Skeletal muscle satellite cell (primary cell): Measurements from ENCODE around the gene XRCC1. TPM values are rescaled to one million over a fixed set of nuclear protein-coding genes. Genes with fewer than 3 reads are reported as not detected.

ENCODE experiments used
- H3K27me3 ChIP-seq: 2 replicates; pipeline ENCODE4 v1.7.0; 2013; ENCODE audit warnings: low read length; ENCODE audit not compliant: control insufficient read depth, insufficient read depth
- H3K36me3 ChIP-seq: 2 replicates; pipeline ENCODE4 v1.7.0; 2013; ENCODE audit warnings: mild to moderate bottlenecking, control low read depth, low read length; ENCODE audit not compliant: insufficient read depth
- H3K4me1 ChIP-seq: 2 replicates; pipeline ENCODE4 v1.7.0; 2013; ENCODE audit warnings: low read length; ENCODE audit not compliant: control insufficient read depth, insufficient read depth
- H3K4me2 ChIP-seq: 2 replicates; pipeline ENCODE4 v1.7.0; 2013; ENCODE audit warnings: mild to moderate bottlenecking, low read length
- H3K4me3 ChIP-seq: 2 replicates; pipeline ENCODE4 v1.7.0; 2013; ENCODE audit warnings: low read length
- H3K9ac ChIP-seq: 2 replicates; pipeline ENCODE4 v1.7.0; 2013; ENCODE audit warnings: mild to moderate bottlenecking, low read depth, low read length, moderate library complexity
- H3K9me3 ChIP-seq: replicated peaks from 2 replicates; pipeline ENCODE4 v1.7.0; 2013; ENCODE audit warnings: mild to moderate bottlenecking, control low read depth, low read length
- total RNA-seq: library from RNA; depleted of rRNA; stranded (reverse); fragments of >200 nt; gene quantifications from 2 replicates; pipeline ENCODE4 v1.2.3, GENCODE V29; 2012; rRNA removed

XRCC1 gene, protein sequence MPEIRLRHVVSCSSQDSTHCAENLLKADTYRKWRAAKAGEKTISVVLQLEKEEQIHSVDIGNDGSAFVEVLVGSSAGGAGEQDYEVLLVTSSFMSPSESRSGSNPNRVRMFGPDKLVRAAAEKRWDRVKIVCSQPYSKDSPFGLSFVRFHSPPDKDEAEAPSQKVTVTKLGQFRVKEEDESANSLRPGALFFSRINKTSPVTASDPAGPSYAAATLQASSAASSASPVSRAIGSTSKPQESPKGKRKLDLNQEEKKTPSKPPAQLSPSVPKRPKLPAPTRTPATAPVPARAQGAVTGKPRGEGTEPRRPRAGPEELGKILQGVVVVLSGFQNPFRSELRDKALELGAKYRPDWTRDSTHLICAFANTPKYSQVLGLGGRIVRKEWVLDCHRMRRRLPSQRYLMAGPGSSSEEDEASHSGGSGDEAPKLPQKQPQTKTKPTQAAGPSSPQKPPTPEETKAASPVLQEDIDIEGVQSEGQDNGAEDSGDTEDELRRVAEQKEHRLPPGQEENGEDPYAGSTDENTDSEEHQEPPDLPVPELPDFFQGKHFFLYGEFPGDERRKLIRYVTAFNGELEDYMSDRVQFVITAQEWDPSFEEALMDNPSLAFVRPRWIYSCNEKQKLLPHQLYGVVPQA
- total RNA-seq: 14.6 and 17.5 TPM in 2 replicates

DNA sequence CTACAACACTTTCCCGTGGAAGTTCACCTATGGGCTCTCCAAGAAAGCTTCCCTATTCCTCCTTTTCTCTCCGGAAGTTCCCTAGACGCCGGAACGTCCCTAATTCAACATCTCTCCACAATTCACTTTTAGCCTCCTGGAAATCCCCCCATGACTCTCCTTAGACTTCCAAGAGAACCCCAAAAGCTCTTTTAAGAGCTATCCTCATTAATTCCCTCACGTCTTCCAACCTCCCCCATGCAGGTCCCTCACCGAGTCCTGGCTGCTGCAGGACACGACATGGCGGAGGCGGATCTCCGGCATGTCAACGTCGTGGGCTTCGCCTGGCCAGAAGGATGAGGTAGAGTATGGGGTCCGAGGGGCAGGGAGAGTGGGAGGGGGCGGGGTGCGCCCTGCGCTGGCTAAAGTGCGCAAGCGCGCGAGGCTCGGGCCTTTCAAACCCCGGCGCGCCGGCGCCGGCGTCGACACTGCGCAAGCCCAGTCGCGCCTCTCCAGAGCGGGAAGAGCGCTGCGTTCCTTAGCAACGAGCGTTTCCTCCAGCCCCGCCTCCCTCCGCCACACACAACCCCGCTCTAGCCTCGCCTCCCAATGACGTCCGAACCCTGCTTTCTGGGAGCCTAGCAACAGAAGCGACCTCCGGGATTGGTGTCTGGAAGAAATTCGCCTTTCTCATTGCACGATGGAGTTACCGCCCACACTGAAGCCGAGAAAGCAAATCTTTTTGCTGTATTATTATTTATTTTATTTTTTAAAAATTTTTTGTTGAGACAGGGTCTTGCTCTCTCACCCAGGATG lies at the start of gene XRCC1, which contains the start of gene PINLYP:
XRCC1 (minus strand) TSS at position 372 of the 795 bp plus-strand sequence; CDS start at position 303, 69 bp downstream.
PINLYP (plus strand) TSS at position 646 of the 795 bp plus-strand sequence. CDS start 1,391 bp downstream, outside the sequence.
- peaks cover 5% of the 10 kb centered on the region for H3K36me3 ChIP-seq
- H3K4me3 ChIP-seq: peak within 1 kb of the TSS; percentile 92
- peak within 1 kb of the TSS; percentile 89 for H3K4me2 ChIP-seq
- H3K4me1 ChIP-seq: peaks cover 5% of the 10 kb centered on the region
- peak within 1 kb of the TSS; percentile 96 for H3K9ac ChIP-seq
- peaks cover 7% of the 10 kb centered on the region for H3K27me3 ChIP-seq
- no peaks in the 10 kb centered on the region for H3K9me3 ChIP-seq

DNA sequence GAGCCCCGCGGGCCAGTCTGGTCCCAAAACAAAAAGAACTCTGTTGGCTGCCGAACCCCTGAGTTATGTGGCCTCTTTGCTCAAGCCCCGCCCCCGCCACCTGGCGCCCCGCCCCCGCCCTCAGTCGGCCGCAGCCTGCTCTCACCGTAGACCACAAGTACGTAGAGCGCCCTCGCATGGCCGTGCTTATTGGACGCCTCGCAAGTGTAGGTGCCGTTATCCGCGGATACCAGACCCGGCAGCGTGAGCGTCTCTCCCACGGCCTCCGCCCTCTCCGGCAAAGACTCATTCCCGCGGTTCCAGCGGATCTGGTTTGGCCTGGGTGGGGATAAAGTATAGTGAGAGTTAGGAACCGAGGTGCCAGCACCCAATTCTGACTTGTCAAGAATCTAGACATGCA lies 49.6 kb upstream of the XRCC1 start:
- H3K9ac ChIP-seq: no peak overlapping the region
- H3K9me3 ChIP-seq: no peaks in the 10 kb centered on the region
- no peaks in the 10 kb centered on the region for H3K36me3 ChIP-seq
- H3K4me1 ChIP-seq: peaks cover 6% of the 10 kb centered on the region
- H3K4me2 ChIP-seq: no peak overlapping the region
- peaks cover 7% of the 10 kb centered on the region for H3K27me3 ChIP-seq
- no peak overlapping the region for H3K4me3 ChIP-seq

DNA sequence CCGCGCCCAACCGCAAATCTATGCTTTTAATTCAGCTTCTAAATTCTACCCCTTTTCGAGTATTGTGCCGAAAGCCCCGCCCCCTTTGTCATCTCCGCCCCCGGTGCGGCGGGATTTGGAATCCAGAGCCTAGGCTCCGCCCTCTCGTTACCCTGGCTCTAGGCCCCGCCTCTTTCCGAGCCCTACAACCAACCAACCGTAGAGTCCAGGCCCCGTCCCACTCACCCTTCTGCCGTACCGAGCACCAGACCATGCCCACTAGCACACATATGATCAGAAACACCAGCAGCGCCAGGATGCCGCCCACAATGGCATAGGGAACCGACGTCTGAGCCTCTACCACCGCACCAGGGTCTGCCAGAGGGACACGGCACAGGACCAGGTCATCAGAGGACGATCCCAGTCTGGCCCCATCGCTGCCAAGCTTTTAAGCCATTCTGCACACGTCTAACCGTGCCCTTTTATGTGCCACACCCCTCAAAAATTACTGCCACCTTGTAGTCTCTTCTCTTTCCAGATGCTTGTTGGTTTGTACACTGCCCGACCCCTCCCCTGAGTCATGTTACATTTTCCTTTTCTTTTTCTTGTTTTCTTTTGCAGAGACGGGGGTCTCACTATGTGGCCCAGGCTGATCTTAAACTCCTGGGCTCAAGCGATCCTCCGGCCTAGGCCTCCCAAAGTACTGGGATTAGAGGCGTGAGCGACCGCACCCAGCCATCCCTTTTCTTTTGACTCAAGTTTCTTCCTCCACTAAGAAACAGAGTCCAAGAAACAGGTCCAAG lies 48.8 kb upstream of the XRCC1 start:
- Histone ChIP-seq H3K36me3 (no peaks in the 10 kb centered on the region), H3K9ac (no peak overlapping the region), H3K27me3 (peaks cover 7% of the 10 kb centered on the region), H3K4me3 (no peak overlapping the region), H3K4me1 (peaks cover 9% of the 10 kb centered on the region), H3K4me2 (no peak overlapping the region), H3K9me3 (no peaks in the 10 kb centered on the region)

DNA sequence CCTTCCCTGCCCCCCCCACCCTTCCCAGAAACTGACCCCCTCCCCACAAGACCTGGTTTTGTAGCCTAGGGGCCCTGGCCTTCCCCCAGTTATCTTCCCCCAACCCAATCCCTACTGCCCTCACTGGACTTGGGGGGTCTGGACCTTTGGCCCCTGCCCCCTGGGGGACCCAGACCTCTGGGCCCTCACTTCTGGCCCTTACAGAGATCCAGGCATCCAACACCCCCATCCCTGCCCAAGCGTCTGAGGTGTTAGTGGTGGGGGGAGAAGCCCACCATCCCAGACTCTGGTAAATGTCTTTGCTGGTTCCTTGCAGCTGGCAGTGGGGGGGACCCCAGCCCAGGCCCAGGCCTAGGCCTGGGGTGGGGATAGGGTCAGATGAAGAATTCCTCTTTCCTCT lies 47.6 kb upstream of the XRCC1 start:
- no peak overlapping the region for H3K4me3 ChIP-seq
- peaks cover 7% of the 10 kb centered on the region for H3K27me3 ChIP-seq
- H3K9me3 ChIP-seq: no peaks in the 10 kb centered on the region
- H3K4me2 ChIP-seq: no peak overlapping the region
- H3K36me3 ChIP-seq: no peaks in the 10 kb centered on the region
- peaks cover 12% of the 10 kb centered on the region for H3K4me1 ChIP-seq
- no peak overlapping the region for H3K9ac ChIP-seq

DNA sequence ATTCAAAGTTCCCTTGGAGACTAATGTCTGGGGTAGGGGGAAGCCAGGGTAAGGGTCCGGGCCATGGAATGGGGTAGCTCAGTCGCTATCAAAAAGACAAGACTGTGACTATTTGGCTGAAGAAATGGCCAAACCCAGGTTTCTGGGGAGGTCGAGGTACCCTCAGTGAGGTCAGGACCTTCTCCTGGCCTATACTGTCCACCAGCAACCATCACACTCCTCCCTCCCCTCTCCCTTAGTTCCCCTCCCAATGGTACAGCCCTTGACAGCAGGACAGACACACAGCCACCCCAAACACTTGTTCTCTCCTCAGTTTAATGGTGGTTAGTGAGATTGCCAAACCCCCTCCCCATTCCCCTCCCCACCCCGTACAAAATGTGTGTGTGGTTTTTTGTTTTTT lies 46.7 kb upstream of the XRCC1 start:
- no peaks in the 10 kb centered on the region for H3K27me3 ChIP-seq
- H3K9ac ChIP-seq: no peak overlapping the region
- H3K4me2 ChIP-seq: no peak overlapping the region
- H3K4me3 ChIP-seq: no peak overlapping the region
- no peaks in the 10 kb centered on the region for H3K36me3 ChIP-seq
- peaks cover 12% of the 10 kb centered on the region for H3K4me1 ChIP-seq
- H3K9me3 ChIP-seq: no peaks in the 10 kb centered on the region

DNA sequence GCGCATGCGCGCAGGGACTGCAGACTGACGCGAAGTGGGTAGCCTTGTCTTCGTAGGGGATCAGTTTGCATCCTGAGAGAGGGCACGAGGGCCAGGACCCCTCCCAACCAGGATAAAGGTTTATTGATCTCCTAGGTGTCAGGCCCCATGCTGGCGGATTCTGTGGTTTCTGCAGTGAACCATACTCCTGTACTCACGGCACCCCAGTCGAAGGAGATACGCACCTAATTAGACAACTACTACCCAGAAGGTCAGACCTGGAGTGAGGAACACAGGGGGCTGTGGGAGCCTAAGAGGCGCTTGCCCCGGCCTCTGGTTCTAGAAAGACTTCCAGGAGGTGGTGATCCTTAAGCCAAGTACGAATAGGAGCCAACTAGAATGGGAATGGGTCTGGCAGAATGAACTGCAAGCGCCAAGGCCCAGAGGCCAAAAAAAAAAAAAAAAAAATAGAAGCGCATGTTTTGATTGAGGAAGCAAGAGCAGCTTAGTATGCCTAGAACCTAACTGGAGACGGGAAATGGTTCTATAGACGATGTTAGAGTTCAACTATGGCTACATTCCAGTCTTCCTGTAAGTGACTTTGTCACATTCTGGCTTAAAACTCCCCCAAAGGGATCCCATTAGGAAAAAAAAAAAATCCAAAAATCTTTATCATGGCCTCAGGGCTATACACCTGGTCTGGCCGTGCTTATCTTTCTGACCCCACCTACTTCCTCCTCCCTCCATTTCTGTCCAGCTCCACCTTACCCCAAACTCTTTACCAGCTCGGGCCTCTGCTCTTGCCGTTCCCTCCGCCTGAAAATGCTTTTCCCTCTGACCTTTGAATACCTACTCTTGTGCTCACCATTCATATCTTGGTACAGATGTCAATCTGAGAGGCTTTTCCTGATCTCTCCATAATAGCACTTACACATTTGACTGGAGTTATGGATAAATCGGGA lies 45.0 kb upstream of the XRCC1 start:
- Histone ChIP-seq H3K4me3 (peak overlapping the region; percentile 83), H3K9ac (peak overlapping the region; percentile 91), H3K4me1 (peaks cover 12% of the 10 kb centered on the region), H3K36me3 (no peaks in the 10 kb centered on the region), H3K9me3 (no peaks in the 10 kb centered on the region), H3K4me2 (peak overlapping the region; percentile 87), H3K27me3 (no peaks in the 10 kb centered on the region)

DNA sequence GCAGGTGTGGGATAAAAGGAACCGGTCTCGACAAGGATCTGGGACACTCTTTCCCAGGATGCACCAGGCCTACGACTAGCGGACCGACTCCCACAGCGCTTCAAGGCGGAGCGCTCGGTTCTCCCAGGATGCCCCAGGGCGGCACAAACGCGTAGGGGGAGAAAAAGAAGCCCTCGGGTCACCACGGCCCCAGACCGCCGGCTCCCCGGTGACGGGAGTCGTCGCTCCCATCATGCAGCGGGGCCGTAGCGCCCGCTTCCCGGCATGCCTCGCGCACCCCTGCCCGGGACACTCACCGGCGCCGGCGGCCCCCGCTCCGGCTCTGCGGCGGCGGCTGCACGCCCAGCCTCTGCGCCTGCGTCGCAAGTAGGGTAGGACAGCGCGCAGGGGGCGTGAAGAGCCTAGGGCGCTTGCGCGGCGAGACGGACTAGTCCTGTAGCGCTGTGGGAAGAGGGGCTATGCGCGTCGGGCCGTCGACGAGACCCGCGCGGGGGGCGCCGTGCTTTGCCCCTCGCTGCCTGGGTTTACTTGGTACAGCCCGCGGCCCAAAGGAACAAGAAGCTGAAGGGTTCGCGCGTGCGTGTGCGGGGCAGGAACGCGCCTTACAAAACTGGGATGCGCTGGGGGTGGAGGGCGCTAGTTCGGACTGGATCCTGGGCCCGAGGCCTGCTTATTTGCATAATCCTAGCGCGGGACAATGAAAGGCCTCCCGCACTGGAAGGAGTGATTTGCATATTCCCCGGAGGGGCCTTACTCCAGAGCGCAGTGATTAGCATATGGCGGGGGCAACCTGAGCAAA lies 44.1 kb upstream of the XRCC1 start, which contains the start of gene ZNF428:
ZNF428 (minus strand) TSS at position 368 of the 799 bp plus-strand sequence. CDS start 5,325 bp downstream, outside the sequence.
- H3K4me1 ChIP-seq: peaks cover 12% of the 10 kb centered on the region
- no peaks in the 10 kb centered on the region for H3K27me3 ChIP-seq
- peak within 1 kb of the TSS; percentile 91 for H3K9ac ChIP-seq
- H3K4me3 ChIP-seq: peak within 1 kb of the TSS; percentile 83
- peak within 1 kb of the TSS; percentile 87 for H3K4me2 ChIP-seq
- H3K36me3 ChIP-seq: no peaks in the 10 kb centered on the region
- H3K9me3 ChIP-seq: no peaks in the 10 kb centered on the region

DNA sequence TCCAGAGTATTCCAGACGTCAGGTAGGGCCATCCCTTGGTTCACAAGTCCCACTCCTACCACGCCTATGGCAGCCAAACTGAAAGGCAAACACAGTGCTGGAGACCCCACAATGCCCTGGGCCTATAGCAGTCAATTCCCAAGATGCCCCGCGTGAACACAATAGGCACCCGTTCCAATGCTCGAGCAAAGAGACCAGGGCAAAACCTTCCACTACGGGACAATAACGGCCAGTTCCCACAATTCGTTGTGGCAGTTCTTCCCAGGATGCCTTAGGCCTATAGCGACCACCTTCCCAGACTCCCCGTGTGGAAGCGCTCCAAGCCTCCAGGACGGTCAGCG lies 43.6 kb upstream of the XRCC1 start:
- peaks cover 12% of the 10 kb centered on the region for H3K4me1 ChIP-seq
- H3K9me3 ChIP-seq: no peaks in the 10 kb centered on the region
- H3K36me3 ChIP-seq: peaks cover 3% of the 10 kb centered on the region
- no peaks in the 10 kb centered on the region for H3K27me3 ChIP-seq
- peak overlapping the region; percentile 91 for H3K9ac ChIP-seq
- H3K4me3 ChIP-seq: peak overlapping the region; percentile 83
- peak overlapping the region; percentile 87 for H3K4me2 ChIP-seq

DNA sequence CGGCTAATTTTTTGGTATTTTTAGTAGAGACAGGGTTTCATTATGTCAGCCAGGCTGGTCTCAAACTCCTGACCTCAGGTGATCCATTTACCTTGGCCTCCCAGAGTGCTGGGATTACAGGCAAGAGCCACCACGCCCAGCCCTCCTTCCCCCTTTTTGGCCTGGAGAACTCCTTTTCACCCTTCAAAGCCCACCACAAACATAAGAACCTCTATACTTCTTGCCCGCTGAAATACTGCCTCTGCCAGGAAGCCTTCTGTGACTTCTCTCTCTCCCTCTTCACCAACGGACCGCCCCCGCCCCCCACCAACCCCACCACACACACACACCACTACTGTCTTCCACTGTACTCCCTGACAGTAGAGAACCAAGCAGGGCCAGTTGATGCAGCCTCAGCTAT lies 41.6 kb upstream of the XRCC1 start:
- H3K4me2 ChIP-seq: no peak overlapping the region
- H3K9me3 ChIP-seq: no peaks in the 10 kb centered on the region
- H3K9ac ChIP-seq: no peak overlapping the region
- H3K4me3 ChIP-seq: no peak overlapping the region
- peaks cover 22% of the 10 kb centered on the region for H3K36me3 ChIP-seq
- peaks cover 12% of the 10 kb centered on the region for H3K4me1 ChIP-seq
- H3K27me3 ChIP-seq: no peaks in the 10 kb centered on the region
